Fibroblast of mammary gland (primary cell): ENCODE data around the gene LRRC45.
"Not testable (repeated sequence)": the region's sequence is repeated elsewhere in the genome, so short reads cannot be mapped to it uniquely, and the experiment has no call there.

Experiments used
- DNase-seq: peaks from one replicate; pipeline ENCODE4 v3.0.0-alpha.2; 2010; ENCODE audit warnings: low read depth
- H3K4me3 ChIP-seq: 2 replicates; pipeline ENCODE4 v1.5.1; 2011; ENCODE audit warnings: low read depth, mild to moderate bottlenecking, low read length, moderate library complexity; ENCODE audit not compliant: control insufficient read depth
- CTCF ChIP-seq: conservative IDR thresholded peaks from 2 replicates; pipeline ENCODE4 v1.5.1; 2011; ENCODE audit warnings: low read depth, low read length, inconsistent platforms; ENCODE audit not compliant: control insufficient read depth, insufficient read depth

Gene LRRC45

DNA sequence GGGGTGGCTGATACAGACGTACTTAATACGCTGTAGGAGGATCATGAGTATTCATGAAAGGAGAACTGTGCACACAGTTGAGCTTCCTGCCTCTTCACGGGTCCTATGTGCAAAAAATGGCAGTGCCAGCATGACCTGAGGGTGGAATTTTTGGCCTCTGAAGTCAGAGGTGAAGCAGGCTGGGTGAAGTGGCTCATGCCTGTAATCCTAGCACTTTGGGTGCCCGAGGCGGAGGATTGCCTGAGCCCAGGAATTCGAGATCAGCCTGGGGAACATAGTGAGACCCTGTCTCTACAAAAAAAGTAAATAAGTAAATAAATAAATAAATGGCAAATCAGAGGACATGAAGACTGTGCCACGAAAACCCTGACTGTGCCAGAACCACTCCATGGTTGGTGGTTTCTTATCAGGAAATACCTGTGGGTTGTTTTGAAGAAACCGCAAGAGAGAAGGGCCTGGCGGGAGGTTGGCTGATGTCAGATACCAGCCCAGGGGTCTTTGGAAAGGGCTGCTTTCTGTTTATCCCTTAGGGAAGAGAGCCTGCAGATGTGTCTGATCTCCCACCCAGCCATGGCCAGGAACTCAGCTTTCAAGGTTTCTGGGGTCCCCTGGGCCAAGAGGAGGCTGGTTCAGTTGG is 42.3 kb upstream of the LRRC45 start:
- no peak for DNase-seq
- TF ChIP-seq CTCF = no peak
- H3K4me3 ChIP-seq = no peak overlapping the region

GRCh38 chr17:81981511-81981910 is 41.6 kb upstream of the LRRC45 start:
- H3K4me3 ChIP-seq, DNase-seq: not testable (repeated sequence)

DNA sequence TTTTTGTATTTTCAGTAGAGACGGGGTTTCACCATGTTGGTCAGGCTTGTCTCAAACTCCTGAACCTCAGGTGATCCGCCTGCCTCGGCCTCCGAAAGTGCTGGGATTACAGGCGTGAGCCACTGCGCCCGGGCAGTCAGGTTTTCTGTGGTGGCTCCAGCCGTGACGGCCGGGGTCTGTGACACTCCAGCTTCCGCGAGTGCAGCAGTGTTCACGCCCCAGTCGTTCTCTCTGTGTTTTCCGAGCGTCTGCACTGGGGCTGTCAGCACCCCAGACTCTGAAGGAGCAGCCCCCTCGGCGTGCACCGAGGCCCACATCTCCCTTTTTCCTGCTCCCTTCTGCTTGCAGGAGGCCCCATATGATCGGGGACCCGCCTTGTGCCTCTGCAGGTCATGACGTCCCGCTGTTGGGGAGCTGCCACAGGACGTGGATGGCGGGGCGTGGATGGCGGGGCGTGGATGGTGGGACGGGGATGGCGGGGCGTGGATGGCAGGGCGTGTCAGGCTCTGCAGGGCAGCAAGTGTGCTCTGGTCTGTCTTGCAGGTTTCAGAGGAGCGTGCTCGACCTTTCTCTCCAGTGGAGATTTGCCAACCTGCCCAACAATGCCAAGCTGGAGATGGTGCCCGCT is 40.0 kb upstream of the LRRC45 start:
- DNase-seq = no peak
- no peak overlapping the region for H3K4me3 ChIP-seq
- no peak for TF ChIP-seq CTCF

DNA sequence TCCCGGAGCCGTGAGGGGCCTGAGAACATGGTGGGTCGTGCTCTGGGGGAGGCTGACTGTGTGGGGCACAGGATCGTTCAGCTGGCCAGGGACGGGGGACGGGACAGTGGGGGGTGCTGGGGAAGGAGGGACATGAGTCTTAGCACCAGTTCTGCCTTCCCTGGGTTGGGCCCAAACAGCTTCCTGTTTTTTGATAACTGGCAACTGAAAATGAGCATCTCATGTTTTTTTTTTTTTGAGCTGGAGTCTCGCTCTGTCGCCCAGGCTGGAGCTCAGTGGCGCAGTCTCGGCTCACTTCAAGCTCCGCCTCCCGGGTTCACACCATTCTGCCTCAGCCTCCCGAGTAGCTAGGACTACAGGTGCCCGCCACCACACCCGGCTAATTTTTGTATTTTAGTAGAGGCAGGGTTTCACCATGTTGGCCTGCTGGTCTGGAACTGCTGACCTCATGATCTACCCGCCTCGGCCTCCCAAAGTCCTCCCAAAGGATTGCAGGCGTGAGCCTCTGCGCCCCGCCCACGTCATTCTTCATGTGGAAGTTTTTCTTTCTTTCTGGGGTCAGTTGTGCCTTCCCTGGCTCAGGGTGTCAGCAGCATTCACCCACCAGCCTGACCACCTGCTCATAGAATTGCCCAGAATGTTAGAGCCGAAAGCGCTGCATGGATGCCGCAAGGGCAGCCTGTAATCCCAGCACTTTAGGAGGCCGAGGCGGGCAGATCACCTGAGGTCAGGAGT is 39.3 kb upstream of the LRRC45 start:
- no peak for DNase-seq
- no peak for TF ChIP-seq CTCF
- no peak overlapping the region for H3K4me3 ChIP-seq

GRCh38 chr17:81984773-81985410 is 38.2 kb upstream of the LRRC45 start:
- H3K4me3 ChIP-seq = no peak overlapping the region
- TF ChIP-seq CTCF = no peak
- no peak for DNase-seq

GRCh38 chr17:81986606-81987005 is 36.5 kb upstream of the LRRC45 start:
- DNase-seq = no peak
- H3K4me3 ChIP-seq = no peak overlapping the region
- TF ChIP-seq CTCF = no peak
